GM23338 (cell line): ENCODE data around the gene TMPRSS5.

Experiments used
- EZH2 ChIP-seq: fragments of 200-600 bp; sonication (generic); IDR thresholded peaks from one replicate; pipeline ENCODE4 v1.8.0; 2017; ENCODE audit warnings: antibody characterized with exemption, mild to moderate bottlenecking, low read depth; ENCODE audit not compliant: unreplicated experiment
- EZH2phosphoT487 ChIP-seq: fragments of 200-600 bp; sonication (generic); IDR thresholded peaks from one replicate; pipeline ENCODE4 v1.8.1; 2018; ENCODE audit warnings: antibody characterized with exemption; ENCODE audit not compliant: unreplicated experiment
- POLR2AphosphoS5 ChIP-seq: IDR thresholded peaks from 2 replicates; pipeline ENCODE4 v1.6.1; 2016; ENCODE audit warnings: antibody characterized with exemption, low read depth
- REST ChIP-seq: IDR thresholded peaks from one replicate; pipeline ENCODE4 v1.6.1; 2018; ENCODE audit warnings: antibody characterized with exemption; ENCODE audit not compliant: unreplicated experiment
- ZNF114 ChIP-seq: fragments of 250-450 bp; sonication (Bioruptor Pico); IDR thresholded peaks from 2 replicates; pipeline ENCODE4 v1.5.0; 2020; ENCODE audit warnings: mild to moderate bottlenecking, moderate library complexity
- TF ChIP-seq, protein P1 (sequence below), 2 experiments: fragments of 200-600 bp in 1 of 2; sonication (generic) in 1 of 2; conservative IDR thresholded peaks; 2 replicates each; pipeline versions ENCODE4 v1.5.1 to v1.6.1; 2016 to 2017; ENCODE audit warnings: antibody characterized with exemption in 2 of 2, low read depth in 2 of 2, mild to moderate bottlenecking in 2 of 2, moderate library complexity in 1 of 2

- TF ChIP-seq EZH2, result no peak
- TF ChIP-seq, protein P1, sequence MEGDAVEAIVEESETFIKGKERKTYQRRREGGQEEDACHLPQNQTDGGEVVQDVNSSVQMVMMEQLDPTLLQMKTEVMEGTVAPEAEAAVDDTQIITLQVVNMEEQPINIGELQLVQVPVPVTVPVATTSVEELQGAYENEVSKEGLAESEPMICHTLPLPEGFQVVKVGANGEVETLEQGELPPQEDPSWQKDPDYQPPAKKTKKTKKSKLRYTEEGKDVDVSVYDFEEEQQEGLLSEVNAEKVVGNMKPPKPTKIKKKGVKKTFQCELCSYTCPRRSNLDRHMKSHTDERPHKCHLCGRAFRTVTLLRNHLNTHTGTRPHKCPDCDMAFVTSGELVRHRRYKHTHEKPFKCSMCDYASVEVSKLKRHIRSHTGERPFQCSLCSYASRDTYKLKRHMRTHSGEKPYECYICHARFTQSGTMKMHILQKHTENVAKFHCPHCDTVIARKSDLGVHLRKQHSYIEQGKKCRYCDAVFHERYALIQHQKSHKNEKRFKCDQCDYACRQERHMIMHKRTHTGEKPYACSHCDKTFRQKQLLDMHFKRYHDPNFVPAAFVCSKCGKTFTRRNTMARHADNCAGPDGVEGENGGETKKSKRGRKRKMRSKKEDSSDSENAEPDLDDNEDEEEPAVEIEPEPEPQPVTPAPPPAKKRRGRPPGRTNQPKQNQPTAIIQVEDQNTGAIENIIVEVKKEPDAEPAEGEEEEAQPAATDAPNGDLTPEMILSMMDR (conservative IDR thresholded peaks at IDR 0.05; ENCODE audit: low read depth in 2 of 2), result no peak
- no peak for TF ChIP-seq REST
- TF ChIP-seq POLR2AphosphoS5, result no peak
- no peak for TF ChIP-seq EZH2phosphoT487
- no peak for TF ChIP-seq ZNF114 (CRISPR knock-in tag)
Measured at GRCh38 chr11:113694390-113694789, 11.7 kb downstream of the TMPRSS5 start.
